IPS-18a (cell line): ENCODE measurements around the gene CNTN4.

Source experiments
- H3K27ac ChIP-seq: one replicate; pipeline ENCODE4 v1.5.1; 2013; ENCODE audit warnings: low read length
- H3K27me3 ChIP-seq: one replicate; pipeline ENCODE4 v1.6.1; 2013; ENCODE audit warnings: mild to moderate bottlenecking, low read length; ENCODE audit not compliant: control insufficient read depth, insufficient read depth
- H3K36me3 ChIP-seq: one replicate; pipeline ENCODE4 v1.6.1; 2013; ENCODE audit warnings: low read depth, low read length; ENCODE audit not compliant: control insufficient read depth
- H3K4me1 ChIP-seq: one replicate; pipeline ENCODE4 v1.6.1; 2013; ENCODE audit warnings: low read depth, low read length; ENCODE audit not compliant: control insufficient read depth
- H3K4me3 ChIP-seq: one replicate; pipeline ENCODE4 v1.5.1; 2013; ENCODE audit warnings: low read length
- H3K9ac ChIP-seq: one replicate; pipeline ENCODE4 v1.6.1; 2013; ENCODE audit warnings: mild to moderate bottlenecking, low read length, moderate library complexity
- H3K9me3 ChIP-seq: one replicate; pipeline ENCODE4 v1.6.1; 2013; ENCODE audit warnings: low read depth, low read length; ENCODE audit not compliant: control insufficient read depth

The CNTN4 gene

DNA sequence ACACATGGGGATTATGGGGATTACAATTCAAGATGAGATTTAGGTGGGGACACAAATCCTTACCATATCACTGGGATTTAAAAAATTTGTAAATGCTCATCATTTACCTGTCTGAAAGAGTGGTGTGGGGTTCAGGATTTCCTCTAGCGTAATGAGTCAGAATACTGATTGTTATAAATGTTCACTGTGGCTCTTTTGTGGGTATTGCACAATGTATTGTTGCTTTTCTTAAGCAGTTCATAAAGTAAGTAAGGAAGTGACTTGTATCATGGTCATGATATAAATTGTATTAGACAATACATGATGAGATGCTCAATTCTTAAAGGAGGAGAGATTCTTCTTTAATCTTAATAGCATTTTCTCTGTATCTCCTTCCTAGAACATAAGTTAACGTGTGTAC lies 262.1 kb downstream of the CNTN4 start:
- Histone ChIP-seq H3K4me1 (peaks cover 8% of the 10 kb centered on the region), H3K9ac (no peak overlapping the region), H3K36me3 (no peaks in the 10 kb centered on the region), H3K4me3 (no peak overlapping the region), H3K9me3 (no peaks in the 10 kb centered on the region), H3K27me3 (no peaks in the 10 kb centered on the region), H3K27ac (no peak overlapping the region)

- H3K27me3 ChIP-seq: no peaks in the 10 kb centered on the region
- H3K4me1 ChIP-seq: peaks cover 6% of the 10 kb centered on the region
- no peak overlapping the region for H3K27ac ChIP-seq
- no peaks in the 10 kb centered on the region for H3K36me3 ChIP-seq
- H3K9me3 ChIP-seq: no peaks in the 10 kb centered on the region
- no peak overlapping the region for H3K9ac ChIP-seq
- no peak overlapping the region for H3K4me3 ChIP-seq
Measured at GRCh38 chr3:2362122-2362521, 263.5 kb downstream of the CNTN4 start.

DNA sequence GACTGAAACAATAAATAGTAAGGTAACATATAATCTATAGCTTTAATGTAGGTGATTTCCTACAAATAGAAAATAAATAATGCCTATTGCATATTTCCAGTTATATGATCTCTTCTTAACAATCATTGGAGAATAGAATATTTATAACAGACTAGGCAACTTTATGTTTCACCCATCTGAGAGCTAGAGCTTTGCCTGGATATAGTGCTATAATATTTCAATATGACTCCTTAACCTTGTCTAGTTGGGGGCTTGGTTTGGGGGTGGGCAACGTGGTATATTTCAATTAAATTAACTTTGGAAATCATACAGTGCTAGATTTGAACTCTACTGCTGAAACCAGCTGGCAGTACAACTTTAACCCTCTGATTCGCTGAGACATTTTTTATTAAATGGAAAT lies 265.2 kb downstream of the CNTN4 start:
- Histone ChIP-seq H3K9ac (no peak overlapping the region), H3K4me1 (peaks cover 6% of the 10 kb centered on the region), H3K36me3 (no peaks in the 10 kb centered on the region), H3K27me3 (no peaks in the 10 kb centered on the region), H3K4me3 (no peak overlapping the region), H3K9me3 (no peaks in the 10 kb centered on the region), H3K27ac (no peak overlapping the region)

DNA sequence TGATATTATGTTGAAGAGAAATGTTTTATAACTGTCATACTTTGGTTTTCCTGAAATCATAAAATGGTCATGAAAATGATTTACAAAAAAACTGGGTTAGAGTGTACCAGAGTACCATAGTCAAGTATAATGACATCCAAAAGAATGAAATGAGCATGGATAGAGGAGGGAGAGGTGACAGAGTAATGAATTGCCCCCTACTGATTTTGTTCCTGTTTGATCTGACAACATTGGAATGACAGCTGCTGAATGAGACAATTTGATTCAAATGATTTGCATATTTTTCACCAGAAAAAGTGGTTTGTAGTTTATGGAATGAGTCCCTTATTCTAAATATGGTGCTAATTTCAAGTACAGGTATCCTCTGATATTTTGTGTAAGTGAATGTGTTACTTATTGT lies 271.7 kb downstream of the CNTN4 start:
- Histone ChIP-seq H3K4me3 (no peak overlapping the region), H3K27ac (no peak overlapping the region), H3K9ac (no peak overlapping the region), H3K27me3 (no peaks in the 10 kb centered on the region), H3K36me3 (no peaks in the 10 kb centered on the region), H3K9me3 (no peaks in the 10 kb centered on the region), H3K4me1 (peaks cover 3% of the 10 kb centered on the region)

- H3K4me3 ChIP-seq: no peak overlapping the region
- H3K4me1 ChIP-seq: peaks cover 3% of the 10 kb centered on the region
- H3K27ac ChIP-seq: no peak overlapping the region
- no peaks in the 10 kb centered on the region for H3K9me3 ChIP-seq
- no peaks in the 10 kb centered on the region for H3K36me3 ChIP-seq
- no peak overlapping the region for H3K9ac ChIP-seq
- no peaks in the 10 kb centered on the region for H3K27me3 ChIP-seq
Measured at GRCh38 chr3:2372306-2372705, 273.6 kb downstream of the CNTN4 start.

GRCh38 chr3:2375376-2375775 lies 276.7 kb downstream of the CNTN4 start:
- Histone ChIP-seq H3K9ac (no peak overlapping the region), H3K27ac (no peak overlapping the region), H3K9me3 (no peaks in the 10 kb centered on the region), H3K36me3 (no peaks in the 10 kb centered on the region), H3K4me1 (peaks cover 6% of the 10 kb centered on the region), H3K4me3 (no peak overlapping the region), H3K27me3 (no peaks in the 10 kb centered on the region)

DNA sequence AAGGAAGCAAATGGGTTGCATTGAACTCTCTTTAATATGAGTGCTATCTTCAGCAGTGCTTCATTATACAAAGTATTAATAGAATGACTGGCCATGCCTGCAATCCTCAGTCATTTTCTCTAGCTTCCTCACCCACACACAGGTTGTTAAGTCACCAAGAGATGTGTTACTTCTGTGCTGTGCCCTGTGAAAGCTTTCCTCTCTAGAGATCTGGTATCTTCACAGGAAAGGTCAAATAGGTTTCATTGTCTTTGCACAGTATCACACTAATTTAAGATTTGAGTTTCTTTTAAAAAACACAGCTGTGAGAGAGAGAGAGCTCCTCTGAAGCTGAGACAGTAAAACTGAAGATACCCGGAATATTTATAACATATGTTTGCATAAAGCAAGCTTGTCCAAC lies 278.6 kb downstream of the CNTN4 start:
- H3K27ac ChIP-seq: no peak overlapping the region
- no peaks in the 10 kb centered on the region for H3K9me3 ChIP-seq
- peaks cover 8% of the 10 kb centered on the region for H3K4me1 ChIP-seq
- H3K27me3 ChIP-seq: no peaks in the 10 kb centered on the region
- no peak overlapping the region for H3K4me3 ChIP-seq
- H3K36me3 ChIP-seq: no peaks in the 10 kb centered on the region
- H3K9ac ChIP-seq: no peak overlapping the region

GRCh38 chr3:2390926-2391532 lies 292.4 kb downstream of the CNTN4 start:
- Histone ChIP-seq H3K27me3 (no peaks in the 10 kb centered on the region), H3K27ac (no peak overlapping the region), H3K4me1 (no peaks in the 10 kb centered on the region), H3K36me3 (no peaks in the 10 kb centered on the region), H3K9me3 (no peaks in the 10 kb centered on the region), H3K9ac (no peak overlapping the region), H3K4me3 (no peak overlapping the region)

- Histone ChIP-seq H3K4me3 (no peak overlapping the region), H3K9me3 (no peaks in the 10 kb centered on the region)
Measured at GRCh38 chr3:2391896-2392295, 293.2 kb downstream of the CNTN4 start.

GRCh38 chr3:2392981-2393380 lies 294.3 kb downstream of the CNTN4 start:
- no peaks in the 10 kb centered on the region for H3K36me3 ChIP-seq

More at GRCh38 chr3:2391896-2392295, 293.2 kb downstream of the CNTN4 start:
- Histone ChIP-seq H3K36me3 (no peaks in the 10 kb centered on the region), H3K4me1 (no peaks in the 10 kb centered on the region), H3K27me3 (no peaks in the 10 kb centered on the region), H3K9ac (no peak overlapping the region), H3K27ac (no peak overlapping the region)

GRCh38 chr3:2415083-2415482 lies 316.4 kb downstream of the CNTN4 start:
- no peaks in the 10 kb centered on the region for H3K9me3 ChIP-seq
- no peaks in the 10 kb centered on the region for H3K36me3 ChIP-seq
- no peaks in the 10 kb centered on the region for H3K4me1 ChIP-seq
- H3K27ac ChIP-seq: no peak overlapping the region
- no peak overlapping the region for H3K4me3 ChIP-seq
- H3K9ac ChIP-seq: no peak overlapping the region
- no peaks in the 10 kb centered on the region for H3K27me3 ChIP-seq

More at GRCh38 chr3:2392981-2393380, 294.3 kb downstream of the CNTN4 start:
- no peak overlapping the region for H3K9ac ChIP-seq
- H3K9me3 ChIP-seq: no peaks in the 10 kb centered on the region
- H3K4me1 ChIP-seq: no peaks in the 10 kb centered on the region
- no peak overlapping the region for H3K4me3 ChIP-seq
- H3K27ac ChIP-seq: no peak overlapping the region
- H3K27me3 ChIP-seq: no peaks in the 10 kb centered on the region

GRCh38 chr3:2420919-2421318 lies 322.3 kb downstream of the CNTN4 start:
- Histone ChIP-seq H3K27ac (no peak overlapping the region), H3K4me1 (peaks cover 2% of the 10 kb centered on the region), H3K9ac (no peak overlapping the region), H3K4me3 (no peak overlapping the region), H3K27me3 (no peaks in the 10 kb centered on the region), H3K36me3 (no peaks in the 10 kb centered on the region), H3K9me3 (no peaks in the 10 kb centered on the region)
